Inflammatory macrophage (primary cell): Measurements from ENCODE around the gene CIART.
"Not testable (repeated sequence)": the region's sequence is repeated elsewhere in the genome, so short reads cannot be mapped to it uniquely, and the experiment has no call there.

Experiments used
- DNase-seq, 2 donors: peaks; one replicate each; pipeline ENCODE4 v3.0.0-alpha.2; 2020 to 2022

Gene CIART

DNA sequence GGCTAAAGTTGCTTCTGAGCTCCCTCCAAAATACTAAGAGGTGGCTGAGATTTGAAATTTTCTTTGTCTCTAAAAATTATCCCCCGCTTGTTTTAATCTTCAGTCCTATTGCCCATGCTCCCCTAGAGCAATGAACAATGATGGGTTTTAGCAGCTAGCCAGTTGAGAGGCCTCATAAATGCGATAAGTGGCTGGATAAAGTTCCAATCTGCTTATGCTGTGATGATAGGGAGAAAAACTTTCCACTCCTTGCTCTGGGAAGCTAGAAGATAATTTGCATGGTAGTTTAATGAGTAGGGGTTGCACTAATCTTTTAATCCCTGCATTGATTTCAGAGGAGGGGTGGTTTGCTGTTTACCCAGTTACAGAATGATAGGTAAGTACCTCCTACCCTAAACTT lies 29.4 kb downstream of the CIART start:
- DNase-seq, result no peak

DNA sequence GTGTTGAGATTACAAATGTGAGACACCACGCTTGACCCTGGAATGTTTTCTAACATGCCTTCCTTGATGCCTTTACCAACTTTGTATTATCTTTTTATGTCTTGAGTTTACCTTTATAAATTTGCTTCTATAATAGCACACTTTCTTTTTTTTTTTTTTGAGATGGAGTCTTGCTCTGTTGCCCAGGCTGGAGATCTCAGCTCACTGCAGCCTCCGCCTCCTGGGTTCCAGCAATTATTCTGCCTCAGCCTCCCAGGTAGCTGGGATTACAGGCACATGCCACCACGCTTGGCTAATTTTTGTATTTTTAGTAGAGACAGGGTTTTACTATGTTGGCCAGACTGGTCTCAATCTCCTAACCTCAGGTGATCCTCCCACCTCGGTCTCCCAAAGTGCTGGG lies 32.3 kb downstream of the CIART start:
- not testable (repeated sequence) for DNase-seq

DNA sequence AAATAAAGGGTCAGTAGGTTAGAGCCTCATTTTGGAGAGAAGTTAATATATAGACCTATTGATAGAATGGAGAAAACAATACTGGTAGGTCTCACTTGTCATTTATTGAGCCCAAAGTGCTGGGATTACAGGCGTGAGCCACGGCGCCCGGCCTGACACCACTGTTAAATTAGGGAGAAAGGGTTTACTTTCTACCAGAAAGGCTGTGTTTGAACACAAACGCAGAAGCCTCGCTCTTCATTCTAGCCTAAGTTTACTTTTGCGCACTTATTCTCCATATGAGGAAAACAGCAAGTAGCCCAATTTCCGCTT lies 38.3 kb downstream of the CIART start:
- DNase-seq, result peak in 1 of 2 donors; percentile 5

DNA sequence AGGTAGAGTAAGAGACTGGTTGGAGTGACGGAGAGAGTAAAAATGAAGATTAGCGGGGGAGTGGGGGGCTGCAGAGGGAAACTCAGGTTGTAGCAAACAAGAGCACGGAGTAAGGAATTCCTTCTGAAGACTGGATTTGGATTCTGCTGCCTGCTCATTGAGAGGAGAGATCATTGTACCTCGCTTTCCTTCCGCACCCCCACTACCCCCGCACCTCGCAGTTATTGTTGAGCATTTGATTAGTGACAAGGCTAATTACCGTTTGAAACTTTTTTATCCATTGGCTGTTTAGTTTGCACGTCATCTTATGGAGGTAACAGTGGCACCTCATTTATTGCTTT lies 39.4 kb downstream of the CIART start:
- no peak for DNase-seq

DNA sequence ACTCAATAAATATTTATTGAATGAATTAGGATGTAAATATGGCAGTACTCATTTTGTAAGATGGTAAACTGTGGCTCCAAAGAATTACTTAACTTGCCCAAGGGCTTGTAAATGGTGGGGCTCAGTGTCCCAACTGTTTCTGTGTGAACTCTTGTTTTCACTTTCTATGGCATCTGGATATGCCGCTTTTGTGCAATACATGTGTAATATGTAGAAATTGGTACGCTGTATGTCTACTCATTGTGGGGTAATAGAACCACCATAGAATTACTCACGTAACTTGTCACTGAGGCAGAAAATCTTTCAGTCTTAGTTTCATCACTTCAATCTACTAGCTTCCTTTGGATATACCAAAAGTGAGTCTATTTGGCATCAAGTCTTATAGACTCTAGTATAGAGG lies 40.0 kb downstream of the CIART start:
- DNase-seq, result peak; percentile 75 to 95

DNA sequence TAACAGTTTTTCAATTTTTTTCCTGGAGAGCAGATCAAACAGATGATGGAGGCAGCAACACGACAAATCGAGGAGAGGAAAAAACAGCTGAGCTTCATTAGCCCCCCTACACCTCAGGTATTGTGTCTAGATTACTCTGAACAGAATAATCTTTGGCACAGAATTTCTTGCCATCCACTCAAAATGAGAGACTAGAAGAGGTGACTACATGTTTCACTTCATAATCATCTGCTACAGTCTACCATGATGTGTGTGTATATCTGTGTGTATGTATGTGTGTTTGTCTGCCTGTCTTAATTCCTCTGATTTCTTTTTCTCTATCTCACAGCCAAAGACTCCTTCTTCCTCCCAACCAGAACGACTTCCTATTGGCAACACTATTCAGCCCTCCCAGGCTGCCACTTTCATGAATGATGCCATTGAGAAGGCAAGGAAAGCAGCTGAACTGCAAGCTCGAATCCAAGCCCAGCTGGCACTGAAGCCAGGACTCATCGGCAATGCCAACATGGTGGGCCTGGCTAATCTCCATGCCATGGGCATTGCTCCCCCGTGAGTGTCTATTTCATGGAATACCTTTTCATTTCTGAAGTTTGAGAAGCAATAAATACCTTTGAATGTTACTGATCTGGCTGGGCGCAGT lies 50.4 kb downstream of the CIART start:
- DNase-seq, result no peak
